Fibroblast of skin of back (primary cell): ENCODE data around the gene SORBS2.
A peak's percentile ranks its signal among the peaks of the same experiment; 100 is the strongest.
"Not testable (repeated sequence)": the region's sequence is repeated elsewhere in the genome, so short reads cannot be mapped to it uniquely, and the experiment has no call there.

ENCODE experiments used
- DNase-seq: peaks from one replicate; pipeline ENCODE4 v3.0.0-alpha.2; 2013

The SORBS2 gene

DNA sequence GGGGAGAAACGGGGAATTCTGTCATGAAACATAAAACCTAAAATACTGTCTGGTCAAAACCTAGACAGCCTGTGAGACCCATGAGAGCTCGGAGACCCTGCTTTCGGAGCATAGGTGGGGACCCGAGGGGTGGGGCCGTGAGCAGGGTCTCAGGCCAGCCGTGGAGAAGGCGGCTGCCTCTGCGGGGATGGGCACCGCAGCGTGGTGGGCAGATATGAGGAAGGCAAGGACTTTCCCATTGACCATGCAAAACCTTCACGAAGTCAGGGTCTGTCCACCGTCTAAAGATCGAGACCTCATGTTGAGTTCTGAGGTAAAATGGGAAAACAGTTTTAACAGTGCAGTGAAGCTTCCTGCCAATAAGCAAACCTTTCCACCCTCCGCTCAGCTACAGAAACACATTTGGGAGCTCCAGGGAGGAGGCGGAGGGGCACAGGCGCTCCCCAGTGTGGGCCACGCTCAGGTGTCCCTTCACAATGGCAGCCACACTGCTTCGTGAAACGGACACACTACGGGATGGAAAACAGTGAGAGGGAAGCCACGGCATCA, 74.4 kb downstream of the SORBS2 start:
- DNase-seq: no peak

DNA sequence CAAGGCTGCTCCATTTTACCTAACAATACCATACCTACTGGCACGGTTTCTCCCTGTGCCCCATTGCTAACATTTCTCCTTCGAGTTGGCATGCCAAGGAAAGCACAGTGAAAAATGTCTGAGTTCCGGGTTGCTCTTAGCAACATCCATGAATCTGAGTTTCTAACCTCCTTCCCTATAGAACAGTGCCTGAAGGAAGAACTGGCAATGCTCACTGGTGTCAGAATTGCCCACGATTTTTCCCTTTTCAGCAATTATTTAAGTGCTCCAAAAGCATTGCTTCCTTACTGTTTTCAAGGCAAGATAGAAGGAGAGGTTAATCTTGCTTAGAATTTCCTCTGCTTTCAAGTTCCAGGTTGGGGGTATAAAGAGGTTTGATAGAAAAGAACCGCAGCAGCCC, 75.1 kb downstream of the SORBS2 start:
- no peak for DNase-seq

DNA sequence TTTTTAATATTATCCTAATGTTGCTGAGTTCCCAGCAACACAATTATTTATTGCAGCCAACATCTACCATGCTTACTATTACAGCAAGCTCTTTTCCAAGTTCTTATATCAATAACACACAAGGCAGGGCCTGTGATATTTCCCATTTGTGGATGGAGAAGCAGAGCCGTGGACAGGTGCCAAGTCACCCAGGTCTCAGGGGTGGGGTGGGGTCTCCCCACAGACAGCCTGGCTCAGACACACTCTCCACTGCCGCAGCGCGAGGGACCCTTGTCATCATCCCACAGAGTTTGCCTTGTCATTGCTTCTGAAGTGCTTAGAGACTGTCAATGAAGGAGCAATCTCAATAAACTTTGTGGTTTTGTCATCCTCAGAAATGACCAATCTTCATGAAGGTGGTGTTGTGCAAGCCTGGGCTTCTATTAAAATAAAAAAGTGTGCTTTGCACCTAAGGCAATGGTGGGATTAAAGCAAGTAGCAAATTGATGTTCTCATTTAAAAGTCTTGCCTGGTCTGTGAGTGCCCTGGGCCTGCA, 76.1 kb downstream of the SORBS2 start:
- DNase-seq: no peak

DNA sequence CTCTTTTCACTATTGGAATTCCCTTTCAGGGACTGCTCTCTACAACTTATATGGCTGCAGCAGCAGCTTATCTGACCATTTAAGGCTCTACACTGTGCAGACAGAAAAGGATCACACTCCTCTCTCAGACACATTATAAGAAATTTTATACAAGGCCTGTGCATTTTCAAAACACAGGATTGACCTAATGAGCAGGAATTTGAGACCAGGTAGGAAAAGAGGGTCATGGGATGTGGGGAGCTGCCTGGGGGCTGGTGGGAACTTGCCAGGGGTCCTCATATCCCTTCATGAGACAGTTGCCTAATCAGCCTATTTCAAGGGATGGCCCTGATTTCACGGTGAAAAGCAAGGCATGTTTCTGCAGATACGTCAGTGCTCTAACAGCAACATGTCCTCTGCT, 77.1 kb downstream of the SORBS2 start:
- DNase-seq: no peak

DNA sequence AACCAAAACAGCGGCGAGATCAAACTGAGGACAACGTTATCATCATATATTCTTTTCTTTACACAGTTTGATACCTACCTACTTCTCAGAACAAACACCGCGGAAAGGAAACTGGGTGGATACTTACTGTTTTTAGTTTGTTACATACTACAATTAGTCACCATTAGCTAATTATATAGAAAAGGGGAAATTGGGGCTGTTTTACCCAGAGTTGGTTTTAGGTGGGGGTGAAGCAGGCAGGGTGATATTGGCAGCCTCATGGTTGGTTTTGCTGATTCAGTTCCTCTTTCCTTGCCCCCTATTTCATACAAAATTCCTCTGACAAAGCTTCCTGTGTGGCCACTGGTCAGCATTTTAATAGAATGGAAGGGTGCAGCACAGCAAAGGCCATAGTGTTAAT, 77.8 kb downstream of the SORBS2 start:
- no peak for DNase-seq

DNA sequence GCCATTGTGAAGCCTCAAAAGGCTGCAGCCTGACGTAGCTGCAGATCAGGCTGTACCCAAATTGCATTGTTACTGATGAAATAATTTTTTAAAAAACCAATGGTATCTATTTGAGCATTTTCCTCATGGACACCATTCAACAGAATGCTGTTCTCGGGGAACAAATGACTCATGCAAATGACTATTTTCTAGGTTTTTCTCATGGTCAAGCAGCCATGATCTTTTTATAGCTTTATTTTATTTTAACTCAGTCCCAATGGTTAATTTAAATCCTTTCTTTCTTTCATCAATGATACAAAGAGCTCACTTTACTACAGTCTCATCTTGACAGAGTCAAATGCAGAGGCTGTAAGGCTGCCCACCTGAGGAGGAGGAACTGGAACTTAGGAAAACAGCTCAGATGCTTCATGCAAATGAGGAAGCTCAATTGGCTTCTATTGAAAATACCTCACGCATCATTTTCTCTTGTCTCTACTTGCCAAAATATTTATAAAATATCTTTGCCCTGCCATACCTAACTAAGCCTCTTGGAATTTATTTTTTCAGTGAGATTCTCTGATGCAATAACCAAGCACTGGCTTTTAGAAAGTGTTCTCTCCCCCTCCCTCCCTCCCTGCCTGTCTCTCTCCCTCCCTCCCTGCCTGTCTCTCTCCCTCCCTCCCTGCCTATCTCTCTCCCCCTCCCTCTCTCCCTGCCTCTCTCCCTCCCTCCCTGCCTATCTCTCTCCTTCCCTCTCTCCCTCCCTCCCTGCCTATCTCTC, 81.0 kb downstream of the SORBS2 start:
- DNase-seq: peak; percentile 82

DNA sequence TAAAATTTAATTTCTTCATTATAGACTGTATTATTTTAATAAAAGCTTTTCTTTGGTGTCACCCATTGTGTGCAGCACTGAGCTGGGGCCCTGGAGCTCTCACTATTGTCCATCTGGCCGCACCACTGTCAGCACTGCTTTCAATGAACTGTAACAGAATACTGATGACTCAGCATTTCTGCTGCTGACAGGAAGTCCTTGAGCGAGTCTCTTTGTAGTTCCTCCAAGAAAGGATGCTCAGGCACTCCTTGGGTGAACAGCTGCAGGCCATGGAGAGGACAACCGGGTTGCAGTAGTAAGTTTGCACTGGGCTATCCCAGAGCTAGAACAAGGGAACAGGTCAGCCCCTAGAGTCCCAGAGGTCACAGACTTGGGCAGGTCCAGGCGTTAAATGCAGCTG, 81.6 kb downstream of the SORBS2 start:
- peak; percentile 50 for DNase-seq

DNA sequence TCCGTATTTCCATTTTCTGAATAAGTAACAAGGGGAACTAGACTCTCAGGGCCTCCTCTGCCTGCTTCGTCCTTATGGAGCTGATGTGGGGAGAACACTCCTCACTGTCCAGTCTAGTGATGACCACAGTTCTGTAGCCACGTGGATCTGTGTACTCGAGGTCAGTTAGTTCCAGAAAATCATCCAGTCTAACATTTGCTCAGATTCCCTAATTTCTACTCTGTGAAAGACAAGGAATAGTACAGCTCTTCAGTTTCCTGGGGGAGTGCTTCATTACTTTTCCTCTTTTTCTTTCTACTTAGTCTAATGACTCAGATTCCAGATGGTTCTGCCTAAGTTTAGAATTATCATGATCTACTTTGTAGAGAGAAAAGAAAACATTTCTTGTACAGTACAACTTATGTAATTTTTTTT, 82.6 kb downstream of the SORBS2 start:
- peak; percentile 48 for DNase-seq

DNA sequence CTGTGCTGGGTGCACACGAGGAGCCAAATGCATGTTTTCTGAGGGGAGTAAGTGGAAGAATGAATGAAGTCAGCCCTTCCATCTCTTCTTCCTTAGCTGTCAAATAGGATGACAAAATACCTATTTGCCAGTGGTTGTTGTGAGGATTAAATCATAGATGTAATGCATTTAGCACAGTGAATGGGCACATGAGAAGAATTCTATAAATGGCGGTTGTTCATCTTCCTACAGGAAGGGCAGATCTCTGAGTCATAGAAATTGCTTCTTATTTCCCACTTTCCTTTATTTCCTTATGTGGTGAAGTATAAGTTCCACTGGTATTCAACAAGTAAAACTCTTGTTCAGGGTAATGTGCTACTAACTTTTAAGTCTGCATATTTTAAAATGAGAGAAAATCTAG, 83.1 kb downstream of the SORBS2 start:
- DNase-seq: no peak

DNA sequence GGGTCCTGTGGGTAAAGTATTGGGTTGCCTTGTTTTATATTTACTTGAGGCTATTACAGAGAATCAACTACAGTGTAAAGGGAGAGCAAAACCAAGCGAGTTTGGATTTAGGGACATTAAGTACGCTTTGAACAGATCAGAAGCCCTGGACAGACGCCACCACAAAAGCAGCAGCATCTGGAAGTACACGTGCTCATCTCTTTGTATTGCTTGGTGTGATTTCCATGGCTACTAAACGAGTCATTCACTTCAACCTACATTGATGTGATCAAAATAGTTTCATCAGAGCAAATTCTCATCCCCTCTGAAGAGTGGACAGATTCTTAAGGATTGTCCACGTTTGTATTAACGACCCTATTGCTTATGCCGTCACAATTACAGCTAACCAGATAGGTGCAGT, 85.1 kb downstream of the SORBS2 start:
- peak; percentile 55 for DNase-seq

DNA sequence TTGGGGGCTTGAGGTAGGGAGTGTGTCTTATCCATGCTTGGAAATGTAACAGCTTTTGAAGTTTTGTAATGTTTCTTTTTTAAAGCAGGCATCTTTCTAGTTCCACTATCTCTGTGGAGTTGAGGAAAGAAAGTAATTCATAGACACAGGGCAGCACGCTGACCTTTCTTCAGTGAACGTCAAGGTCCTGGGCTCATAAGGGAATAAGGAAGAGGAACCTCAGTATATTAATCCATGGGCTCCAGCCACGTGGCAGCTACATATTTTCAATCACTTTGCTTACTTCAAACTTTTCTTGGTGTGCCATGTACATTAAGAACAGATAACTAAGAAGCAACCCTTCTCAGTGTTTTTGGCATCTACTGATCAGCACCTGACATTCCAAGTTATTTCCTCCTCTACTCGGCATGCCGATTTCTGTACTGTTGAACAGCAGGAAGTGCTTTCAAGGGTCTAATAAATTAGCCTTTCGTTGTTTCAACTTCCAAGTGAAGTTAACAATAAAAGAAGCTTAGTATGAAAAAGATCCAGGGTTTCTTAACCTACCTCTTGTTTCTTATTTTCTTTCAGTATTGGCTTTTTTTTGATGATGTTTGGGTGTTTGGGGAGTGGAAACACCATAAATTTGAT, 88.2 kb downstream of the SORBS2 start:
- DNase-seq: no peak

DNA sequence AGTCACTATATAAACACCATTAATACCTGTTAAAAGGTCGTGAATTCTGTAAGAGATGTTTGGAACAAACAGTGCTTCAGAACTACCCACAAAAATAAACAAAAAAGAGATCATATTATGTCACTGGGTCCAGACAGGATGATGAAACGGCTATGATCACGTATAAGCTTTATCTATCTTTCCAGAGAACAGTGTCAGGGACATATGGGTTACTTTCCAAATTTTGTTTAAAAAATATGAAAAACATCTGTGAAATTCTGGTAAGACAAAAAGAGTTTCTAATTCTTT, 90.0 kb downstream of the SORBS2 start:
- no peak for DNase-seq

DNA sequence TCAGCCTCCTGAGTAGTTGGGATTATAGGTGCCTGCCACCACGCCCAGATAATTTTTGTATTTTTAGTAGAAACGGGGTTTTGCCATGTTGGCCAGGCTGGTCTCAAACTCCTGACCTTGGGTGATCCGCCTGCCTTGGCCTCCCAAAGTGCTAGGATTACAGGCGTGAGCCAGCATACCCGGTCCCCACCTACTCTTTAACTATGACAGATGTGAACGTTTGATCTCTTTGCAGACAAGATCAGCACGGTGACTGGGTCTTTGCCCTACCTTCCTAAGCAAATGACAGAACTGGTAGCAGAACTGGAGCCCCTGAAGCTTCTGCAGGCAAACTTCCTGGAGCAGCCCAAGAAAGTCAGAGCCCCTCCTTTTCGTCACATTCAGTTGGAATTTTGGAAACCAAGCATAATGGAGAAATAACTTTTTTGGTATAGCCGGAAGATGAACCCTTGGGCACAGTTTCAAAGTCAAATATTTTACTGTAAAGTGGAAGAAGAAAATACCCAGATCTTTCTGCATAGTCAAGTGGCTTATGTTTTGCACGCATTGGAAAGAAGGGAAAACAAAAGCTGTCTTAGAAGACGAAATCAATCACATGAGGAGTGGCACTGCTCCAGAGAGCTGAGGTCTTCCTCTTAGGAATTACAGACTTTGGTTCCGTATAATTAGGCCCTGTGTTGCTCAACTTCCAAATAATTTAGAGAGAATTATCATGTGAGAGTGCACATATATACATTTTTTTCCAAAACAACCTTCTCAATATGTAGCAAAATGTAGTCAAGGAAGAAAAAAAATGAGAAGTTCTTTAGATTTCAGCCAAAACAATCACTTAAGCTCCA, 90.6 kb downstream of the SORBS2 start:
- DNase-seq: no peak

DNA sequence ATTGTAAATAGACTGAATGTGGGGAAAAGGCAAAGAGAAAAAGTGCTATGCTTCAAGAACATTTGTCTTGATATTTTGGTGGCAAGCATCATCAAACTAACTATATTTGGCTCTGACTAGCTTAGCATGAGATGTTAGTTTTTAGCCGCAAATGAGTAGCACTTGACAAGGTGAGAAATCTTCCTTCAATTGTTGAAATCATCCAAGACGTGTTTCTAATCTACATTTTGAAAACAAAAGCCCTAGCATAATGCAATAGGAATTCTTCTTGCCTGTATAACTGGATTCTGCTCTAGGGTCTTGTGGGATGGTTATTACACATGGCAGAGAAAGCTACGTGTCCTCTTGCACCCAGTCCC, 92.5 kb downstream of the SORBS2 start:
- DNase-seq: no peak

DNA sequence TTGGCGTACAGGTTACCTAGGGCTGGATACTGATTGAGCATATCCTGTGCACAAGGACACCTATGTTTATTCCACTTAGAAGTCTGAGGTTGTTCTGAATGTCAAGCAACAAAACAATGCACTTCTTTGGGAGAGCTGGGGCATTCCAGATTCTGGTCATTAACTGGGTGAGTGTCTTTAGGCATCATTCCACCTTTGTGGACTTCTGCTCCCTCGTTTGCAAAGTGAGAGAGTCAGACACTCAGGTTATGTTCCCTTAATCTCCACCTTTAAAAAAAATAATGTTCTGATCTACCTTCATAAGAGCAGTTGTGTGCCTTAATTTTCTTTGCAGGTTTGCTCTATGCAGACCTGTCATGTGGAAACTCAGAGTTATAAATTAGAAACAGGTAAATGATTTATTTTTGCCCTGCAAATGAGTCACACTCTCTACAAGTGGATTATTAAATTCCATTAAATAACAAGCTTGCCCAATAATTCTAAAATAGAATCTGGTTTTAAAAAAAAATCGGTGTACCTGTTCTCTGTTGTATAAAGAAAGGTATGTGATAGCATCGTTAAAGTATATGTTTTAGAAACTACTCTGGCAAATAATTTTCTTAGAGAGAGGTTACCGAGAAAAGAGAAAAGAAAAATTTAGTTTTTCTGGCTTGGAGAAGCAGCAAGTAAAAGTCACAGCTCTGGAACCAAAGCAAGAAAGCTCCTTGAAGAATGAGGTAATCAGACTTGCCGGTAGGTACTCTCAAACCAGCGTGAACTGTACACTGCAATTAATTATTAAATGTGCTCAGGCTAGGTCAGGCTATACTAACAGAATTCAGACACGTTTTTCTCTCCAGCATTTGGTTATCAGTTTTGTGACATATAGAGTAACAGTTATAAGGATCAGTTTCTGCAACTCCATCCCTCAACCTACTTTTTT, 93.2 kb downstream of the SORBS2 start:
- DNase-seq: no peak

DNA sequence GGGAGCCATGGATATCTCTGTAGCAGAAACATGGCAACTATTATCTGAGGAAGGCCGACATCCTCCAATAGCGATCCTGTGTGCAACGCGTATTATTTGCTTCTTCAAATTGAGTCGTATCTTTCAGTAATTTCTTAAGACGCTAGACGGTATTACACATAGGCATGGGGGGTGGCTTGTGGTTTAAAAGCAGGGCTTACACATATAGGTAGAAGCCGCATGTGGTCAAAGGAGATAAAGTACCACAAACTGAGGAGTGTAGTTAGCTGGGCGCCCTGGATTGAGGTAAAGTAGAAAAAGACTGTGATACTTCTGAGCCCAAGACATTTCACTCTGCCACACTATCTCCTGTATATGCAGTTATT, 94.6 kb downstream of the SORBS2 start:
- DNase-seq: no peak

DNA sequence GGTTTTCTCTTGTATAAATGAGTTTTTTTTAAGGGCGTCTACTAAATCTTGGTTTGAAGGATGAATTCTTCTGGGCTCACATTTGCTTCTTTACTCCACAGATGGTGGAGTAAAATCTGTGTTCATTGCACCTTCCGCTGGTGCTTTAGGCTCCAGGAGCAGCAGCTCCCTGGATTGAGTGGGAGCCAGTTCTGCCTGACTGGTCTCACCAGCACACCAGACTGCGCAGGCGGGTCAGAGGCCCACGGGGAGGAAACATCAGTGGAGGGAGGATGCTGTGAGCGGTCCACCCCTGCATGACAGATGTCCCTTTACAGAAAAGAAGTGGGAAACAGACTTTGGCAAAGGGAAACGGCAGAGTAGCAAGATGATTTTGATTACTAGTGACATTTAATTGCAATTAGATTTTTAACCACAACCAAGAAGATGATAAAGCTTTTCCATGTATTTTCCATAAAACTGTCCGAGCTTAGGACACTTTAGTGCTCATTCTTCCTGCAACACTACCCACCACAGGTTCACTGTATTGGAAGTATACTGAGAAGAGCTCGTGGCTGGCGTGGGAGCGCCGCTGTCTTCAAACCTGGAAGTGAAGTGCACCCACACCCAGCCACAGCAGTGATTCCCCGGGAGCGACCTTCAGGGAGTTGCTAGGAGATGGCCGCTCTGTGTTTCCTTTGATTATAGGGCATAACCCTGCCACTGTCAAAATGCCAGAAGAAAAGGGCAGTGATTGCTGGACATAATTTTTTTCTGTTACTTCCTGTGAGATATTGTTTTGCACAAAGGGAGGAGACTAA, 95.2 kb downstream of the SORBS2 start:
- DNase-seq: no peak

DNA sequence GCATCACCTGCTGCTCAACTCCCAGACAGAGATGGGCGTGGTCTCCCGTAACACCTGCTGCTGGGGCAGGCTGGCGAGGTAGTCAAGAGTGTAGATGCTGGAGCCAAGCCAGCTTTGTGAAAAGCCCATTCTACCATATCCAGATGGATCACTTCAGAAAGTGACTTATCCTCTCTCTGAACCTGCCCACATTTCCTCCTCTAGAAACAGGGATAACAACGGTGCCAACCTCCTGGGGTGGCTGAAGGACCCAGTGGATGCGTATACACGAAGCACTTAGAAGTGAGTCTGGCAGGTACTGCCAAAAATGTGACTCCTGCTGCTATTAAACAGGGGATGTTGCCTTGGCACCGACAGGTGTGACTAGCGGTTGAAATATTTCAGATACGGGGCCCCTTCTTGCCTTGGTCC, 95.8 kb downstream of the SORBS2 start:
- no peak for DNase-seq

DNA sequence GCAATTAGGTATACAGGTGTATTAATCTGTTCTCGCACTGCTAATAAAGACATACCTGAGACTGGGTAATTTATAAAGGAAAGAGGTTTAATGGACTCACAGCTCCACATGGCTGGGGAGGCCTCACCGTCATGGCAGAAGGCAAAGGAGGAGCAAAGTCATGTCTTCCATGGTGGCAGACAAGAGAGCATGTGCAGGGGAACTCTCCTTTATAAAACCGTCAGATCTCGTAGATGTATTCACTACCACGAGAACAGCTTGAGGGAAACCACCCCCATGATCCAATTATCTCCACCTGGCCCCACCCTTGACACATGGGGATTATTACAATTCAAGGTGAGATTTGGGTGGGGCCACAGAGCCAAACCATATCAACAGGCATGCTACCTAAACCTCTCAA, 97.5 kb downstream of the SORBS2 start:
- DNase-seq: not testable (repeated sequence)

DNA sequence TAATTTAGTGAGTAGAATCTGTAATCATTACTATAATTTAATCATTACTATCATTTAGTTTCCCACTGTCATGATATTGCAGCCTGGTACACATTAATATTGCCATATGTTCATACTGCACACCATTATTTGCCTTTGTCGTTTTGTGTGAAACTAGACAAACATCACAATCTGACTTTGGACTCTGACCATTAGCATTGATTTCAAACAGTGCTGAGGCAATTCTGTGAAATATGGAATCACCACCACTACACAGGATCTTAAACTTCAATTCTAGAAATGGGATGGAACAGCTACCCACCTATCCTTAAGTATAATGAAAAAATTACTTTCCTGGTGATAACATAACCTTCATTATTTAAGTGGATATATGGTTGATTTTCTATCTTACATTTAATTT, 98.3 kb downstream of the SORBS2 start:
- no peak for DNase-seq

DNA sequence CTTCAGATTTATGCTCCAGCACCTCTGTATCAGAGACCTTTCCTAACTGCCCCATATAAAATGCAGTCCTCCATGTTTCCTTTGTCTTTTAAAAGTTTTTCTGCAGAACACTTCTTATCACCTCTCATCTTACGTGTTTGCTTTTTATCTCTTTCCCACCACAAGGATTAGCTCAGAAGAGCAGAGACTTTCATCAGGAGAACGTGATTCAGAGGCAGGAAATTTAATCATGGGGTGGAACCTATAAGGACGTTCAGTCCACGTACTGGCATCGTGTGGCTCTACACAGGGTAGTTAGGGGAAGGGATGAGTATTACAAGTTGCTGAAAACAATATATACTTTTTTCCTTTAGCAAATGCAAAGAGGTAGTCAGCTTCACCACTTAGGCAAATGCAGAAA, 98.7 kb downstream of the SORBS2 start:
- DNase-seq: peak; percentile 76
